ENCODE measurements around the gene ITPR2. TPM values are rescaled to one million over a fixed set of nuclear protein-coding genes. Genes with fewer than 3 reads are reported as not detected.

The ITPR2 gene
- total RNA-seq, 2 experiments from 2014 or later, result 23.7 to 25.0 TPM

GRCh38 chr12:26379777-26380467, 453.1 kb downstream of the ITPR2 start:
- Mint-ChIP-seq H3K4me1 (ENCODE audit: low read depth) (no peaks in the 10 kb centered on the region), H3K9me3 (peaks cover 2% of the 10 kb centered on the region), H3K27me3 (no peaks in the 10 kb centered on the region), H3K4me3 (no peak overlapping the region), H3K36me3 (peaks cover 19% of the 10 kb centered on the region), H3K27ac (no peak overlapping the region)
- no peak for DNase-seq
- ChIA-PET POLR2A (no interaction called here), CTCF (no interaction called here)
- intact Hi-C loops (cut with micrococcal nuclease), result no loop called here

- CTCF ChIA-PET, result no interaction called here
- Mint-ChIP-seq H3K27me3 (no peaks in the 10 kb centered on the region), H3K9me3 (no peaks in the 10 kb centered on the region), H3K36me3 (peaks cover 7% of the 10 kb centered on the region), H3K4me3 (no peak overlapping the region), H3K27ac (no peak overlapping the region), H3K4me1 (ENCODE audit: low read depth) (no peaks in the 10 kb centered on the region)
- intact Hi-C loops (cut with micrococcal nuclease), result no loop called here
- no peak for DNase-seq
- POLR2A ChIA-PET, result no interaction called here
These were observed 454.3 kb downstream of the ITPR2 start for GRCh38 chr12:26378711-26379110.

DNA sequence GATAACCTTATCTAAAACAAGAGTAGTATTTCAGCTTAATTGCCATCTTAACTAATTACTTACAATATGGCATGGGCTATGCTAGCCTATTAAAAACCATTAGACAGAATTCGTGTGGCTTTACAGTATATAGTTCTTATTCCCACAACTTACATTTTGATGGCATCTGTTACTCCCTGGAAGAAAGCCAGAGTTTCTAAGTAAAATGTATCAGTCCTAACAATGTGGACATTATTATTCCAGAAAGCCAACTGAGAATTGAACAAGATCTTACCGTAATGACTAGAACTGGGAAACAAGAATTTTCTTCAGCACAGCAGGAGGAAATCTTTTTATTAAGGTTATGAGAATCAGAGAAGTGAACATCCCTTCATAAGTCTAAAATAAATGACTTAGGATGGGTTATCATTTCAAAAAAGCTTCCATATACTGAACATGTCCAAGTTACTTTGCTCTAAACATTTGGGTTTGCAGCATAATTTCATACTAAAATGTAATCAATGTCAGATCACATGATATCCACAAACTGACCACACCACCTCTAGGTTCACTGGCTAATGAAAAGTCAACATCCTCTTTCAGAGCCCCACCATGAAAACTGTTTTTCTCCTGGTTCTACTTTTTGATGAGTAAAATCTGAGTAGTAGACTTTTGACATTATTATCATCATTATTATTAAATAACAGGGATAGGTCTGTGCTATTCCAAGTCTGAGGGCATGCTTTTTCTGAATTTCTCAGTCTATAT, 457.9 kb downstream of the ITPR2 start:
- DNase-seq, result no peak
- Mint-ChIP-seq H3K9me3 (no peaks in the 10 kb centered on the region), H3K36me3 (peaks cover 3% of the 10 kb centered on the region), H3K27ac (no peak overlapping the region), H3K4me1 (ENCODE audit: low read depth) (no peaks in the 10 kb centered on the region), H3K27me3 (no peaks in the 10 kb centered on the region), H3K4me3 (no peak overlapping the region)
- intact Hi-C loops (cut with micrococcal nuclease), result no loop called here
- ChIA-PET CTCF (no interaction called here), POLR2A (no interaction called here)

DNA sequence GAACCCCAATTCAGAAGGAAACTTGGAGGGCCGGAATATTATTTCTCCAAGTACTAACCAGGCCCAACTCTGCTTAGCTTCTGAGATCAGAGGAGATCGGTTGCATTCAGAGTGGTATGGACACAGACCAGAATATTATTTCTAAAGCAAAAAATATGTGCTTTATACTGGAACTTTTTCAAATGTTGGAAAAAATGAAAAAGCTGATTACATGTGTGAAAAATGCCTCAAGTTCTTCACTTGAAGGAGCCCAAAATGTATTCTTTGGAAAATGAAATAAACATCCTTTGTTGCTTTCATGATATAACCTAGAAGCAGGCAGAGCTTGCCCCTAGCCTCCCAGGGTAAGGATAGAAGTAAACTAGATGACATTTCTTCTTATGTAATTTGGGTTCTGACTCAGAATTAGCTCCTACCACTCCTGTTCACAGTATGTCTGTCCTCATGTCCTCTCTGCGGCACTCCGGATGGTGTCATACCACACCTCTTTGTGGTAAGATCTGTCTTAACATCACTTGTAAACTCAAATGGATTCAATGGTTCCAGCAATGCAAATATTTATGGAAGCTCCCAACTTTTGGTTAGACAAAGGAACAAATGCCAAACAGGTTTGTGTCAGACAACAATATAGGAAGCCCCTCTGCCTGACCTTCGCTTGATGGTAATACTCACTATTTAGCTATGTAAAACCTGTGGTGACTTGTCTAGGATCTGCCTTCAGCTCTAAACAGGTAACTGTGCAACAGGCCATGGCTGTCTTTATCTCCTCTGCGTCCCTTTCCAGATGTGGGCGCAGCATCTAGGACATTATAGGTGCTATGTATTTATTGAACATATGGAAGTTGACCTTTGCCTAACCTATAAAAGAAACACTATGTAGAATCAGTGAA, 459.1 kb downstream of the ITPR2 start:
- ChIA-PET POLR2A (no interaction called here), CTCF (no interaction called here)
- Mint-ChIP-seq H3K4me1 (ENCODE audit: low read depth) (no peaks in the 10 kb centered on the region), H3K4me3 (no peak overlapping the region), H3K36me3 (peaks cover 4% of the 10 kb centered on the region), H3K9me3 (no peaks in the 10 kb centered on the region), H3K27me3 (no peaks in the 10 kb centered on the region), H3K27ac (no peak overlapping the region)
- DNase-seq, result no peak
- intact Hi-C loops (cut with micrococcal nuclease), result no loop called here

GRCh38 chr12:26372866-26373265, 460.1 kb downstream of the ITPR2 start:
- no peaks in the 10 kb centered on the region for H3K27me3 Mint-ChIP-seq
- POLR2A ChIA-PET, result no interaction called here
- CTCF ChIA-PET, result no interaction called here
- H3K36me3 Mint-ChIP-seq, result peaks cover 6% of the 10 kb centered on the region
- H3K4me3 Mint-ChIP-seq, result no peak overlapping the region
- intact Hi-C loops (cut with micrococcal nuclease), result no loop called here
- DNase-seq, result no peak
- H3K4me1 Mint-ChIP-seq (ENCODE audit: low read depth), result no peaks in the 10 kb centered on the region
- H3K9me3 Mint-ChIP-seq, result no peaks in the 10 kb centered on the region
- H3K27ac Mint-ChIP-seq, result no peak overlapping the region

GRCh38 chr12:26370098-26370497, 462.9 kb downstream of the ITPR2 start:
- Mint-ChIP-seq H3K36me3 (peaks cover 8% of the 10 kb centered on the region), H3K27ac (no peak overlapping the region), H3K4me3 (no peak overlapping the region), H3K4me1 (ENCODE audit: low read depth) (no peaks in the 10 kb centered on the region), H3K27me3 (no peaks in the 10 kb centered on the region), H3K9me3 (no peaks in the 10 kb centered on the region)
- CTCF ChIA-PET, result no interaction called here
- no peak for DNase-seq
- POLR2A ChIA-PET, result no interaction called here
- intact Hi-C loops (cut with micrococcal nuclease), result no loop called here

DNA sequence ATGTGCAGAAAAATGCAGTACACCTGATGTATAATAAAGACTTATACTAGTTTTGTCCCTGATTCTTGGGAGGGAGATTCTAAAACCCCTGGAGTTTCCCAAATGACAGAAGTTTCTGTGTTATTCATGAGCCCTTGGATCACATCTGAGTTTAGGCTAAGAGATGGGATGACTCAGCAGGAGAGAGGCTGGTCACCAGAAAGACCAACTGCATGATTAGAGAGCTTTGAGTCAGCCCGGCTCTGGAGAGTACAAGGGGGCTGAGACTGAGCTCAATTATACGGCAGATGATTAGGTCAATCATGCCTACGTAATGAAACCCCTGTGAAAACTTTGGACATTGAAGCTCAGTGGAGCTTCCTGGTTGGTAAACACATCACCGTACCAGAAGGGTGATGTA, 463.4 kb downstream of the ITPR2 start:
- Mint-ChIP-seq H3K36me3 (peaks cover 8% of the 10 kb centered on the region), H3K27ac (no peak overlapping the region), H3K9me3 (no peaks in the 10 kb centered on the region), H3K4me1 (ENCODE audit: low read depth) (no peaks in the 10 kb centered on the region), H3K4me3 (no peak overlapping the region), H3K27me3 (no peaks in the 10 kb centered on the region)
- ChIA-PET POLR2A (no interaction called here), CTCF (no interaction called here)
- intact Hi-C loops (cut with micrococcal nuclease), result no loop called here
- no peak for DNase-seq

- no peak for DNase-seq
- Mint-ChIP-seq H3K9me3 (no peaks in the 10 kb centered on the region), H3K27ac (no peak overlapping the region), H3K36me3 (peaks cover 12% of the 10 kb centered on the region), H3K4me1 (ENCODE audit: low read depth) (no peaks in the 10 kb centered on the region), H3K27me3 (no peaks in the 10 kb centered on the region), H3K4me3 (no peak overlapping the region)
- CTCF ChIA-PET, result no interaction called here
- intact Hi-C loops (cut with micrococcal nuclease), result no loop called here
- POLR2A ChIA-PET, result no interaction called here
These were observed 464.8 kb downstream of the ITPR2 start for GRCh38 chr12:26367991-26368730.

GRCh38 chr12:26361964-26362363, 471.0 kb downstream of the ITPR2 start:
- no peak overlapping the region for H3K4me3 Mint-ChIP-seq
- intact Hi-C loops (cut with micrococcal nuclease), result no loop called here
- peaks cover 18% of the 10 kb centered on the region for H3K36me3 Mint-ChIP-seq
- H3K9me3 Mint-ChIP-seq, result no peaks in the 10 kb centered on the region
- no peaks in the 10 kb centered on the region for H3K27me3 Mint-ChIP-seq
- ChIA-PET POLR2A (no interaction called here), CTCF (no interaction called here)
- no peaks in the 10 kb centered on the region for H3K4me1 Mint-ChIP-seq (ENCODE audit: low read depth)
- H3K27ac Mint-ChIP-seq, result no peak overlapping the region
- no peak for DNase-seq

DNA sequence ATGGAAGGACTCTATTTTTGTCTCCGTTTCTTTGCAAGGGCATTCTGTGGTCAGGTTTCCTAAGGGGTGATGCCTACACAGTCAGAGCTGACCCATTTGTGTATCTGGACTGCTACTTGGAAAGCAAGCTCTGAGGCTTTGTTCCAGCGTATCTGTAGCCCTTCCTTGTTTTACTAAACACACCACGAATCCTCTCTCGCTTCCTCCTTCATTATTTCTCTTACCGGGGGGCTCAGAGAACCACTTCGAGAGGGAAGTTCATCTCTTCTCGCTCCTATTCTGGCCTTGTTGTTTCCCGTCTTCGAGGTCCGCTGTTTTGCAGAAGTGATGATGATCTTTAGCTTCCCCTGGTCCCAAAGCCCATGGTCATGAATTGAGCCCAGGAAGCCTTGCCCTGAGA, 472.9 kb downstream of the ITPR2 start:
- CTCF ChIA-PET, result no interaction called here
- Mint-ChIP-seq H3K4me3 (no peak overlapping the region), H3K27ac (no peak overlapping the region), H3K27me3 (no peaks in the 10 kb centered on the region), H3K4me1 (ENCODE audit: low read depth) (no peaks in the 10 kb centered on the region), H3K36me3 (peaks cover 15% of the 10 kb centered on the region), H3K9me3 (no peaks in the 10 kb centered on the region)
- intact Hi-C loops (cut with micrococcal nuclease), result no loop called here
- no peak for DNase-seq
- POLR2A ChIA-PET, result no interaction called here

GRCh38 chr12:26359576-26359975, 473.4 kb downstream of the ITPR2 start:
- H3K27me3 Mint-ChIP-seq, result no peaks in the 10 kb centered on the region
- CTCF ChIA-PET, result no interaction called here

GRCh38 chr12:26358651-26359050, 474.3 kb downstream of the ITPR2 start:
- POLR2A ChIA-PET, result no interaction called here
- Mint-ChIP-seq H3K4me1 (ENCODE audit: low read depth) (no peaks in the 10 kb centered on the region), H3K4me3 (no peak overlapping the region), H3K27me3 (no peaks in the 10 kb centered on the region), H3K9me3 (no peaks in the 10 kb centered on the region), H3K36me3 (peaks cover 15% of the 10 kb centered on the region), H3K27ac (no peak overlapping the region)
- intact Hi-C loops (cut with micrococcal nuclease), result no loop called here
- DNase-seq, result no peak
- CTCF ChIA-PET, result no interaction called here

More at GRCh38 chr12:26359576-26359975, 473.4 kb downstream of the ITPR2 start:
- Mint-ChIP-seq H3K27ac (no peak overlapping the region), H3K4me1 (ENCODE audit: low read depth) (no peaks in the 10 kb centered on the region), H3K36me3 (peaks cover 15% of the 10 kb centered on the region), H3K4me3 (no peak overlapping the region), H3K9me3 (no peaks in the 10 kb centered on the region)
- POLR2A ChIA-PET, result no interaction called here
- DNase-seq, result no peak
- intact Hi-C loops (cut with micrococcal nuclease), result no loop called here
